Retinal pigment epithelial cell (primary cell): ENCODE measurements around the gene ATF7IP.

ENCODE experiments used
- DNase-seq: peaks from one replicate; pipeline ENCODE4 v3.0.0-alpha.2; 2010; ENCODE audit warnings: low read depth
- H3K4me3 ChIP-seq: 2 replicates; pipeline ENCODE4 v1.5.1; 2011; ENCODE audit warnings: mild to moderate bottlenecking, low read length, control low read depth, moderate library complexity
- CTCF ChIP-seq: conservative IDR thresholded peaks from 2 replicates; pipeline ENCODE4 v1.5.1; 2011; ENCODE audit warnings: low read depth, low read length, control low read depth, inconsistent platforms

ATF7IP gene

GRCh38 chr12:14454098-14454907 lies 88.8 kb downstream of the ATF7IP start:
- peak; percentile 10 for DNase-seq
- TF ChIP-seq CTCF: peak; percentile 74
- no peak overlapping the region for H3K4me3 ChIP-seq

DNA sequence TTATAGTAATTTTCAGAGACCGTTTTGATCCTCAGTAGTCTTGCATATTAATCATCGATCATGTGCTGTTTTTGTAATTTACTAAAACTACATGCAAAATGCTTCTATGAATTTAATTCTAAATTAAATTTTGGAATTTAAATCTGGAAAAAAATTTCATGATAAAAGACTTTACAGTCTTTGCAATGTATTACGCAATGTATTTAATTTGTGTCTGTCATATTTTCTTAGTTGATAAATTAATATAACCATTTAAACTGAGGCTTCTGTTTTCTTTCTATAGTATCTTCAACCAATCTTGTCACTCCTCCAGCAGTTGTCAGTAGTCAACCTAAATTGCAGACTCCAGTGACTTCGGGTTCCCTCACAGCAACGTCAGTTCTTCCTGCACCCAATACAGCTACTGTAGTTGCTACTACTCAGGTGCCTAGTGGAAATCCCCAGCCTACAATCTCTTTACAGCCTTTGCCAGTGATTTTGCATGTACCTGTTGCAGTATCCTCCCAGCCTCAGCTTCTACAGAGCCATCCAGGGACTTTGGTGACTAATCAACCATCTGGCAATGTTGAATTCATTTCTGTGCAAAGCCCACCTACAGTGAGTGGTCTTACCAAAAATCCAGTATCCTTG lies 94.8 kb downstream of the ATF7IP start:
- H3K4me3 ChIP-seq: no peak overlapping the region
- TF ChIP-seq CTCF: no peak
- no peak for DNase-seq

DNA sequence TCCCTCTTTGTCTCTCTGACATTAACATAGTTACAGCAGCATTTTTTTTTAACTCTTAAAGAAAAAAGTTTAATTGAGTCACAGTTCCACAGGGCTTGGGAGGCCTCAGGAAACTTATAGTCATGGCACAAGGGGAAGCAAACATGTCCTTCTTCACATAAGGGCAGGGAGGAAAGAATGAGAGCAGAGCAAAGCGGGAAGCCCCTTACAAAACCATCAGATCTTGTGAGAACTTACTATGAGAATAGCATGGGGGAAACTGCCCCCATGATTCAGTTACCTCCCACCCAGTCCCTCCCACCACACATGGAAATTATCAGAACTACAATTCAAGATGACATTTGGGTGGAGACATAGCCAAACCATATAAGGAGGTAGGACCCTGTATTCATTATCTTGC lies 106.0 kb downstream of the ATF7IP start:
- DNase-seq: no peak
- TF ChIP-seq CTCF: no peak

DNA sequence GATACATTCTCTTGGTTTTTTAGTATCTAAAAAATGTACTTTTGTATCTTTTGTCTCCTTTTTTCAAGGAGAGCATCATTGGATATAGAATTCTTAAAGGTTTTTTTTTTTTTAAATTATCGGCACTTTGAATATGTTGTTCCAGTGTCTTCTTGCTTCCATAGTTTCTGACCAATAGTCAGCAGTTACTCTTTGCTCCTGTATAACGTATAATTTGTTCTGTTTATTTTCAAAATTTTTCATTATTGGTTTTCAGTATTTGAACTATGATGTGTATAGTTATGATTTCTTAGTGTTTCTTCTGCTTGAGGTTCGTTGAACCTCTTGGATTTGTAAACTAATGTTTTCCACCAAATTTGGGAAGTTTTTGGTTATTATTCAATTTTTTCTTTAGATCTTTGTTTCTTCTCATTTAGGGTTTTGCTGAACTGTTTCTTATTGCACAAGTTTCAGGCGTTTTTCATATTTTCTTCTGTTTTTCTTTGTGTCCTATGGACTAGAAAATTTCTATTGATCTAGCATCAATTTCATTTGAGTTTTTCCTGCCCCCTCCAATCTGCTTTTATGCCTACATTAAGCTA lies 108.3 kb downstream of the ATF7IP start:
- H3K4me3 ChIP-seq: no peak overlapping the region
- no peak for TF ChIP-seq CTCF
- peak; percentile 1 for DNase-seq

More for the DNA sequence above, 106.0 kb downstream of the ATF7IP start:
- H3K4me3 ChIP-seq: no peak overlapping the region

DNA sequence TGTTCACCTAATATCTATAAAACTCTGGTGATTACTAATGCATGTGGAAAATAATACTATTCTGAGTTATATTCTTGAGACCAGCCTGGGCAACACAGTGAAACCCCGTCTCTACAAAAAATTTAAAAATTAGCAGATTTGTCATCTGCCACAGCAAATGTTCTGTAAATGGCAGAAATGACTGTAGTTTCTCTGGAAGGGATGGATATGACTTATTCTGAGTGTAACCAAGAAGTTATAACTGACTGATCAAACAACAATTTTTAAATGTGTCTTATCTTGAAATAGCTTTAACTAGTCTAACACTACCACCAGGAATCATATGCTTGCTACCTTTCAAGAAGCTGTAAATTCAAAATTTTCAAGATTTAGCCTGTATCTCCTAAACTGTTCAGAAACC lies 113.5 kb downstream of the ATF7IP start:
- no peak for DNase-seq
- no peak for TF ChIP-seq CTCF
- no peak overlapping the region for H3K4me3 ChIP-seq

- DNase-seq: no peak
- TF ChIP-seq CTCF: no peak
- no peak overlapping the region for H3K4me3 ChIP-seq
Observed at GRCh38 chr12:14481201-14481600, 115.7 kb downstream of the ATF7IP start.
